ENCODE measurements around the gene TNKS2.
A peak's percentile ranks its signal among the peaks of the same experiment; 100 is the strongest.
"Not testable (repeated sequence)": the region's sequence is repeated elsewhere in the genome, so short reads cannot be mapped to it uniquely, and the experiment has no call there.

The TNKS2 gene

DNA sequence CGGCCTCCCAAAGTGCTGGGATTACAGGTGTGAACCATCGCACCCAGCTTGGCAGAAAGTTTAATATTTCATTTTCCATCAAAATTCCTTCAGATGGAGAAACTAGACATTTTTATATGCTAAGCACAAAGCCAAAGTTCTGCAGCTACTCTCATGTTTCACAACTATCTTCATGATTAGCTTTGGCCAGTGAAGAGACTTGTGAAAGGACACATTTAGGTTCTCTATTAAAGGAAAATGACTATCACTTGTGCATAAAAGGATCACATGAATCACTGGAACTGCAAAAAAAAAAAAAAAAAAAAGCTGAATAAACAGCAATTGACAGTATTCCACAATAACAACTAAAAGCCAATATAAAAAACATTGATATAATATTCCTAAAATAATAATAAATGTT, 94.8 kb downstream of the TNKS2 start:
- TF ChIP-seq, protein P1, sequence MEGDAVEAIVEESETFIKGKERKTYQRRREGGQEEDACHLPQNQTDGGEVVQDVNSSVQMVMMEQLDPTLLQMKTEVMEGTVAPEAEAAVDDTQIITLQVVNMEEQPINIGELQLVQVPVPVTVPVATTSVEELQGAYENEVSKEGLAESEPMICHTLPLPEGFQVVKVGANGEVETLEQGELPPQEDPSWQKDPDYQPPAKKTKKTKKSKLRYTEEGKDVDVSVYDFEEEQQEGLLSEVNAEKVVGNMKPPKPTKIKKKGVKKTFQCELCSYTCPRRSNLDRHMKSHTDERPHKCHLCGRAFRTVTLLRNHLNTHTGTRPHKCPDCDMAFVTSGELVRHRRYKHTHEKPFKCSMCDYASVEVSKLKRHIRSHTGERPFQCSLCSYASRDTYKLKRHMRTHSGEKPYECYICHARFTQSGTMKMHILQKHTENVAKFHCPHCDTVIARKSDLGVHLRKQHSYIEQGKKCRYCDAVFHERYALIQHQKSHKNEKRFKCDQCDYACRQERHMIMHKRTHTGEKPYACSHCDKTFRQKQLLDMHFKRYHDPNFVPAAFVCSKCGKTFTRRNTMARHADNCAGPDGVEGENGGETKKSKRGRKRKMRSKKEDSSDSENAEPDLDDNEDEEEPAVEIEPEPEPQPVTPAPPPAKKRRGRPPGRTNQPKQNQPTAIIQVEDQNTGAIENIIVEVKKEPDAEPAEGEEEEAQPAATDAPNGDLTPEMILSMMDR (conservative IDR thresholded peaks at IDR 0.05), result no peak
- no peak for TF ChIP-seq ZFX (IDR thresholded peaks at IDR 0.05)
- no peak overlapping the region for H3K27ac ChIP-seq

DNA sequence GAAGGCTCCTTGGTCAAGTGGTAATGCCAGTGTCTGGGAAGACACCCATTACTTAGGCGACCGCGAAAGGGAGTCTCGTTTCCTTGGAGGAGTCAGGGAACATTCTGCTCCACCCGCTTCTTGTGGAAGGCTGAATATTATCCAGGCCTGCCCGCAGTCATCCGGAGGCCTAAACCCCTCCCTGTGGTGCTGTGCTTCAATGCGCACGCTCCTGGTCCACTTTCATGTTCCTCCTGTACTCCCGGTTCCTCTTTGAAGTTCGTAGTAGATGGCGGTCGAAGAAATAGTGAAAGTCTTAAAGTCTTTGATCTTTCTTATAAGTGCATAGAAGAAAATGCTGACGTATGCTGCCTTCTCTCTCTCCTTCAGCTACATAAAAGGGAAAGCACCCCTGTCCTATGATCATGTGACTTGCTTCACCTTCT, 96.0 kb downstream of the TNKS2 start:
- not testable (repeated sequence) for H3K27ac ChIP-seq

DNA sequence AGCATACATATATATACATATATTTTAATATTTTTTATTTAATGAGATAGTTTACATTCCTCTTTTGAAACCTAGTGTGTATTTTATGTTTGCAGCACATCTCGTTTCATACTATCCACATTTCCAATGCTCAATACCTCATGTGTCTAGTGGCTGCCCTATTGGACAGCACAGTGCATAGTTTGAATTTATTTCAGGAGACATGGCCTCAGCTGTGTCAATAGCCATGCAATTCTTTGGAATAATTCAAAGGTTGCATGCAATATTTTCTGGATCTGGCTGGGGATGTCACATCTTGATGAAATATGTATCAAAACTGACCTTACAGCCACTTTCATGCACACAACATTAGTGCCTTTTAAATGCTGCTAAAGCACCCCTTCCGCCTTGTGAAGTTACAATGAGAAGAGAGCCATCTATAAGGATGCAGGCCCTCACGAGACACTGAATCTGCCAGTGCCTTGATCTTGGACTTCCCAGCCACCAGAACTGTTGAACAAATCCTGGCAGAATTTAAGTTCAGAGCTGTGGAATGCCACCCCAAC, 98.1 kb downstream of the TNKS2 start:
- no peak overlapping the region for H3K27ac ChIP-seq
- TF ChIP-seq ZFX (IDR thresholded peaks at IDR 0.05), result no peak
- TF ChIP-seq, protein P1 (conservative IDR thresholded peaks at IDR 0.05), result no peak

DNA sequence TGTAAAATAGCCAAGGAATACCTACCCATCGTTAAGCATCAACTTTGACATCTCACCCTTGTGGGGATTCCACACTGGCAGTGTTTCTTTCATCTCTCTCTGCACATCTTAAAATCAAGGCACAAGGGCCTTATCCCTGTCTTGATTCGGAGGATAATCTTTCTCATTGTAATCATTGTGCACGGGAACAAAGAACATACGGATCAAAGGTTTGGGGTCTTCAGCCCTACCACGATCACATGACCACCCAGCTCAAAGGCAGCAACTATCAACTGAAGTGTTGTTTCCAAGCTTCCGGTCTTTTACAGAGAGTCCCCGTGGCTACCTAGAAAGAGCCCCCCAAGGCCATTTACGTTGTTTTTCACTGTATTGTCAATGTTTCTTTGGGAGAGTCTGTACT, 99.2 kb downstream of the TNKS2 start:
- no peak for TF ChIP-seq ZFX (IDR thresholded peaks at IDR 0.05)
- TF ChIP-seq, protein P1 (conservative IDR thresholded peaks at IDR 0.05), result no peak

DNA sequence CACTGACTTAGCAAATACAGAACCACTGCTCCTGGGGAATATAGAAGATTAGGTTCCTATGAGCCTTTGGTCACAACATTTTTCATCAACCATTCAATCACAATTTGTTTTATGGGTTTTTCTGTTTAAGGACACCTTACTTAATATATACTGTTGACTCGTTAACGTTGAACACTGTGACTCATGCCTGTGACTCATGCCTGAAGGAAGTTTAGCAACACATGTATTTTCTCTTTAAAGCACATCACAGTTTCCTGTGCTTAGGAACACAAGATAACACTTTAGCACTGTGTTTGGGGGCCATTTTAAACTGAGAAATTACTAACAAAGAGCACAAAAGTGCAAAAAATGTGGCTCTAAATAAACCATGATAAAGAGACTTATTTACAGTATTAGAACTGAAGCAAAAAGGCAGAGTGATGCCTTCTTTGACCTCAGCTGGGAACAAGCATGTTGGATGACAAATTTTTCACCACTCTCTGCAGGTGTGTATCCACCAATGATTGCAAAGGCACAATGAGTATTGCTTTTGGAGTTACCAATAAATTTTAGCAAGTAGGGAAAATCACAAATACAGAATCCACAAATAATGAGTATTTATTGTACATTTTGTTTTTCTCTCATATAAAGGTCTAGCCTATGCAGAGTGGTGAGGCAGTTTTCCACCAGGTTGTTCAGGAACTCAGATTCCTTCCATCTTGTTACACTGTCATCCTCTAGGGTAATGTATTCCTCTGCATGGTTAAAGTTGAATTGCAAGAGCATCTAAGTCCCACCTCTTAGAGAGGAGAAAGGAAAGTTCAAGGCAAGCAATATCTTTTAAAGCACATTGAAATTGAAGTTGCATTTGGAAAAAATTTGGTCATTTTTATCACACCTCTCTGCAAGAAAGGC, 103.8 kb downstream of the TNKS2 start:
- H3K27ac ChIP-seq, result no peak overlapping the region

More for the DNA sequence above, 99.2 kb downstream of the TNKS2 start:
- no peak overlapping the region for H3K27ac ChIP-seq

DNA sequence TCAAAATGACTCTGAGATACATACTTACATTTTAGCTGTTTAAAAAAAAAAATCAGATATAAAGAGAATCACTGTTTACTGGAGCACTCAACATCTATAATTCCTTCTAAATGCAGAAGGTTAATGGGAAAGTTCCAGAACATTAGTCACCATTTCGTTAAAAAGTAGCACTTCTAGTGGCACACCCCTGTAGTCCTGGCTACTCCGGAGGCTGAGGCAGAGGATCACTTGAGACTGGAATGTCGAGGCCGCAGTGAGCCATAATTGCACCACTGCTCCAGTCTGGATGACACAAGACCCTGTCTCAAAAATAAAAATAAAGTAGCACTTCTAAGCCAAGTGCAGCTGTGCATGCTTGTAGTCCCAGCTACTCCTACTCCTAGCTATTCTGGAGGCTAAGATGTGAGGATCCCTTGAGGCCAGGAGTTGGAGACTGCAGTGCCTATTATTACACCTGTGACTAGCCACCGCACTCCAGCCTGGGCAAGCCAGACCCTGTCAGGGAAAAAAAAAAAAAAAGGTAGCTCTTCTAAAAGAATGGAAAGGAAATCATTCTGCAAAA, 108.9 kb downstream of the TNKS2 start:
- H3K27ac ChIP-seq, result no peak overlapping the region
- TF ChIP-seq, protein P1 (conservative IDR thresholded peaks at IDR 0.05), result no peak
- no peak for TF ChIP-seq ZFX (IDR thresholded peaks at IDR 0.05)

More for the DNA sequence above, 103.8 kb downstream of the TNKS2 start:
- TF ChIP-seq, protein P1 (conservative IDR thresholded peaks at IDR 0.05), result no peak
- no peak for TF ChIP-seq ZFX (IDR thresholded peaks at IDR 0.05)

DNA sequence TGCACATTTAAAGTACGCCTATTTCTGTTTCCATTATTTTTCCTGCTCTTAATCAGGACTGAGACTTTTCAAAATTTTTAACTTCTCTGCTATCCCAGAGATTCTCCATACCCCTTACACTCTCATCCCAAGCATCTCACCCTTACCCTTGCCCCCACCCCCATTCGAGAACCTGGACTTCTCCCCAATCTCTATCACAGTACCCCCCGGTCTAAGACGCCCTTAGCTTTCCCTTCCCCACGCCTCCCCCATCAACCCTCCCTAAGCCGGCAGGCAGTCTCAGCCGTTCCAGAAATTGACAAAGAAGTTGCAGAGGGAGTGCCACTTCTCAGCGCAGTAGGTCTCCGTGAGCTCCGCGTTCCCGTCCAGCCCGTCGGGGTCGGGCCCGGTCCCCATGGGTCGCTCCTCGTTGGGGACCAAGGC, 109.7 kb downstream of the TNKS2 start:
- TF ChIP-seq, protein P1 (conservative IDR thresholded peaks at IDR 0.05), result no peak
- no peak for TF ChIP-seq ZFX (IDR thresholded peaks at IDR 0.05)
- H3K27ac ChIP-seq, result peak overlapping the region; percentile 54

All from C4-2B (cell line).